Testis (tissue), 2 donors: ENCODE results near the gene PRDM11.

Experiments
- POLR2A ChIP-seq: fragments of 450-650 bp; IDR thresholded peaks from one replicate; pipeline ENCODE4 v1.6.1; 2017; ENCODE audit warnings: antibody characterized with exemption, mild to moderate bottlenecking, moderate library complexity
- TF ChIP-seq, protein P1 (sequence below), 3 experiments: fragments of 450-650 bp in 2 of 3; fragments of 200-600 bp in 1 of 3; sonication (generic) in 1 of 3; IDR thresholded peaks; one replicate each; pipeline ENCODE4 v1.5.1; 2016 to 2019; ENCODE audit warnings: antibody characterized with exemption in 3 of 3, mild to moderate bottlenecking in 2 of 3, moderate library complexity in 1 of 3

DNA sequence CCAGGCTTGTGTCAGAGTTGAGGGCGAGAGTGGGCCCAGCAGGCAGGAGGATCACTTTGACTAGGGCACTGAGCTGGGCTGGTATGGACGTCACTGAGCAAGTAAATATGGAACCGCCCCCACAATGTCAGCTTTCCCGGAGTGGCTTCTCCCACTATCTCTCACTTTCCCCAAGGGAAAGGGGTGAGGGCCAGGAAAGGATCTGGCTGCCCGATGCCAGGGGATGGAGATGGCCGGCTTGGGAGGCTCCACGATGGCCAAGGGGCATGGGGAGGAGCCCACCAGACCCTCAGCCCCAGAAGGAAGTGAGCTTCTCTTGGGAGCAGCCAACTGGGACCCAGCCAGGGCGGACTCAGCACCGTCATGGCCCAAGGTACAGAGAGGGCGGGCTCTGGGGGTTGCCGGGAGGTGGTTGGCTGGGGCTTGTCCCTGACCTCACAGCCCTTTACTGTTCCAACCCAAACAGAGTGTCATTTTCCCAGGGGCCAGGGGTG, 8.7 kb downstream of the PRDM11 start:
- TF ChIP-seq POLR2A, result no peak
- TF ChIP-seq, protein P1, sequence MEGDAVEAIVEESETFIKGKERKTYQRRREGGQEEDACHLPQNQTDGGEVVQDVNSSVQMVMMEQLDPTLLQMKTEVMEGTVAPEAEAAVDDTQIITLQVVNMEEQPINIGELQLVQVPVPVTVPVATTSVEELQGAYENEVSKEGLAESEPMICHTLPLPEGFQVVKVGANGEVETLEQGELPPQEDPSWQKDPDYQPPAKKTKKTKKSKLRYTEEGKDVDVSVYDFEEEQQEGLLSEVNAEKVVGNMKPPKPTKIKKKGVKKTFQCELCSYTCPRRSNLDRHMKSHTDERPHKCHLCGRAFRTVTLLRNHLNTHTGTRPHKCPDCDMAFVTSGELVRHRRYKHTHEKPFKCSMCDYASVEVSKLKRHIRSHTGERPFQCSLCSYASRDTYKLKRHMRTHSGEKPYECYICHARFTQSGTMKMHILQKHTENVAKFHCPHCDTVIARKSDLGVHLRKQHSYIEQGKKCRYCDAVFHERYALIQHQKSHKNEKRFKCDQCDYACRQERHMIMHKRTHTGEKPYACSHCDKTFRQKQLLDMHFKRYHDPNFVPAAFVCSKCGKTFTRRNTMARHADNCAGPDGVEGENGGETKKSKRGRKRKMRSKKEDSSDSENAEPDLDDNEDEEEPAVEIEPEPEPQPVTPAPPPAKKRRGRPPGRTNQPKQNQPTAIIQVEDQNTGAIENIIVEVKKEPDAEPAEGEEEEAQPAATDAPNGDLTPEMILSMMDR (IDR thresholded peaks at IDR 0.05), result no peak
